ENCODE data around the gene ZNF716.
"Not testable (repeated sequence)": the region's sequence is repeated elsewhere in the genome, so short reads cannot be mapped to it uniquely, and the experiment has no call there.

The ZNF716 gene

DNA sequence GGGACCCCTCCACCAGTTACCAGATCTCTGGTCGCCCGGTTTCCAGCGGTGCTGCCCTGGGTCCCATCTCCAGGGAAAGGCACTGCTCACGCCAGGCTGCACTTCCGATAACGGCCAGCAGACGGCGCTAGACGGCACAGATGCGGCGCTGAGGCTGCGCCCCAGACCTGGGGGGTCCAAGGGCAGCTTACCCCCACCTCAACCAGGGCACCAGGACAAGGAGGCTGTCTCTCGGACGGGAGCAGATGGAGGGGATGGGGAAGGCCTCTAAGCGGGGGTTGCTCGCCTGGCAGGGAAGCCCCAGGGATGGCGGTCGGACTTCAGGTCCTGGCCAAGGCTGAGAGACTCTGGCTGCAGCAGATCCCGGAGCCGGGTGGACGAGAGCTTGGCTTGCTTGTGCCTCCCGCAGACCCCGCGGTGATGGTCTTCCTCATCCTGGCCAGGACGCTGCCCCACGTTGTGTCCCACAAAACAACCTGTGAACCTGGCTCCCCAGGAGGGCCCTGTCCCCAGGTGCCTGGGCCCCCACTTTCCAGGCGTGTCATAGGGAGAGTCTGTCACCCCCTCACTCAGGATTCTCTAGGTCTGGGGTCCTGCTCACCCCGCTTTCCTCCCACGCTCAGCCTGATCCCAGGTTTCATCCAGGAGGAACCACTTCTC is 23.9 kb upstream of the ZNF716 start:
- DNase-seq (ENCODE audit: low read depth in 2 of 2) = no peak

DNA sequence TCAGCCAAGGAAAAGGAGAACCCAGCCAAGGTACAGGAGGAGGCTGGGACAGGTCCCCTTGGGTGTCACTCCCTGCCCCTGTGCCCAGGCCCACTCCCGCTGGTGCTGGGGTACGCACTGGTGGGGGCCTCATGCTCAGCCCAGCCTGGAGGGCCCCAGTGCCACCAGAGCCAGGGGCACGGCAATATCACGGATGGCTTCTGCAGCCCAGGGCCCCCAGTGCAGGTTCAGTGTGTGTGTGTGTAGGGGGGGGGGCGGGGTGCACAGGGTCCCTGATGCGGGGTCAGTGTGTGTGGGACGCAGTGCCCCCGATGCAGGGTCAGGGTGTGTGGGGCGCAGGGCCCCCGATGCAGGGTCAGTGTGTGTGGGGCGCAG is 23.4 kb upstream of the ZNF716 start:
- no peak for DNase-seq (ENCODE audit: low read depth in 2 of 2)

DNA sequence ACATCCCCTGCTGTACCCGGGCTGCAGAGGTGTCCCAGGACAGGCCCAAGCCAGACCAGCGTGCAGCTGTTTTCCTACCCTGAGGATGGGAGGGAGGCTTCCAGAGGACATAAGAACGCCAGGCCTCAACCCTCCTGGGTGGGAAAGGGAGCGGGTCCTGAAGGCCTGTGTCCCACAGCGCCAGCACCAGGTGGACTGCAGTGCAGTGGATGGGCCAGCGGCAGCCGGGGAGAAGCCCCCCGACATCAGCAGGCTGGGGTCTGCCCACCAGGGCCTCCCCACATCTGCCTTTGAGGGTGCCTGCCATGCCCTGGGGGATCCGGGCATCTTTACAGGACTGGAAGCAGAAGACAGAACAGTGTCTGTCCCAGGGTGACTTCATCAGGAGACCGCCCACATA is 22.8 kb upstream of the ZNF716 start:
- DNase-seq (ENCODE audit: low read depth in 2 of 2) = no peak

DNA sequence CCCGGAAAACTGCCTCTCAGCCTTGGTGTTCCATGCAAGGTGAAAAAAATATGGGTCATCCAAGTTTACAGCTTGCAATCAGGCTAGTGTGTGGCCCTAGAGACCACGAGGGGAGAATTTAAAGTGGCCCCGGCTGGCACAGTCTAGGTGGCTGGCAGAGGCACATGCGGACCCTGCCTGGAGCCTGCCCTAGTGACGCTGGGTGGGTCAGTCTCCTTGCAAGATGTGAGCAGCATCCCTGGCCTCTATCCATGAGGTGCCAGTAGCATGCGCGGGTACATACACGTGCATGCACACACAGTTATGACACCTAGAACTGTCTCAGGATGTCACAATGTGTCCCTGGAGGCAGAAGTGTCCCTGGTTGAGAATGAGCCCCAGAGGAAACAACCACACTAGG is 22.4 kb upstream of the ZNF716 start:
- no peak for DNase-seq (ENCODE audit: low read depth in 2 of 2)

DNA sequence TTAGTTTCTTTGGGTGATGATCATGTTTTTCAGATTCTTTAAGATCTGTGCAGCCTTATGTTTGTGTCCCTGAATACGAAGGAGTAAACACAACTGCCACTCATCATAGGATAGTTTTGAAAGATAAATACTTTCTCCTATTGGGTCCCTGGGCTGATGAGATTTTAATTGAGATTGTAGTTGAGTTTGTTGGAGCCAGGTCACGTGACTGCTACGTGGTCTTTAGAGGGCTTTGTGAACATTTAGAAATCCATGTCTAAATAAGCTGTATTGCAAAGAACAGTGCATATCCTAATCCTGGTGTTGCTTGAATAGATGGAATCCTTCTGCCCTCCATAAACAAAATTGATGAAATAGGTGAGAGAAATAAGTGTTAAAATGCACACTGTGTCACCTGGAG is 17.4 kb upstream of the ZNF716 start:
- no peak for DNase-seq (ENCODE audit: low read depth in 2 of 2)

DNA sequence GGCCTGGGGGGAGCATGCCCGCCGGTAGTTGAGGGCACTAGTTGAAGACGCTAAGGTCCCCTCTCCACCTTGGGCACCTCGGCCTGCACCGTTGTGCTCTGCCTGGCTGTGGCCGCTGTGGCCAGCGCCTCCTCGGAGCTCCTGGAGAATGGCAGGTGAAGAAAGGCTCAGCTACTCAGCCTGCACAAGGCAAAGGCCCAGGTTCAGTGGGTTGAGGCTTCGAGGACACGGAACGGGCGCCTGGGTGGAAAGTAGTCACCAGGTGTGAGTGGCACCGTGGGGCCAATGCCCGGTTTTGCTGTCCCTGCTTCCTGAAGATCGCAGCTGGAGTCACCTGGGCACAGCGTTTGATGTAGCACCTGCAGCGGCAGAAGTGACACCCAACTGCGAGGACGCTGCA is 12.4 kb upstream of the ZNF716 start:
- DNase-seq (ENCODE audit: low read depth in 2 of 2) = no peak

DNA sequence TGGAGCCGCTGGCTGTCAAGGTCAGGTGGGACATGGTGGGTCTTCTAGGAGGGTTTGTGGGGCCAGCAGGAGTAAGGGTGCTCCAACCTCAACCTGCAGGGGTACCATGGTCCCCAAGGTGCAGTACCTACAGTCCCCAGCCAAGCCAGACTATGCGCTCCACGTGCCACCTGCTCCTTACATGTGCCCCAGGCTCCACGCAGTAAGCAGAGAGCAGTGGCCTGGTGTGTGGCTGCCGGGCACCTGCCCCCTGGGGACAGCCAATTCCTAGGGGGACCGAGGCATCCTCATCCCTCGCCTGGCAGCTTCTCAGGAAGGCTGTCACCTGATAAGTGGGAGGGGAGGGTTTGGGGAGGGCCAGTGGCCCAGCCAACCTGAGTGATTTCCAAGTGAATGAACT is 11.7 kb upstream of the ZNF716 start:
- DNase-seq (ENCODE audit: low read depth in 2 of 2) = no peak

DNA sequence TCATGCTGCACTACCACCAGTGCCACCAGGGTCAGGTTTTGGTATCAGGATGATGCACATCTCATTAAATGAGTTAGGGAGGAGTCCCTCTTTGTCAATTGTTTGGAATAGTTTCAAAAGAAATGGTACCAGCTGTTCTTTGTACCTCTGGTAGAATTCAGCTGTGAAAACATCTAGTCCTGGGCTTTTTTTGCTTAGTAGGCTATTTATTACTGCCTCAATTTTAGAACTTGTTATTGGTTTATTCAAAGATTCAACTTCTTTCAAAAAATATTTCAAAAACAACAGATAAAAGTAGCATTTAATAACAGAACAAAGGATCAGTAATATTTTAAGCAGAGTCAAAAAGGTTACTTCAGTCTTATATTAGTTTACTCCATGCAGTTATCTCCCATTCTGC is 6.4 kb upstream of the ZNF716 start:
- no peak for DNase-seq (ENCODE audit: low read depth in 2 of 2)

DNA sequence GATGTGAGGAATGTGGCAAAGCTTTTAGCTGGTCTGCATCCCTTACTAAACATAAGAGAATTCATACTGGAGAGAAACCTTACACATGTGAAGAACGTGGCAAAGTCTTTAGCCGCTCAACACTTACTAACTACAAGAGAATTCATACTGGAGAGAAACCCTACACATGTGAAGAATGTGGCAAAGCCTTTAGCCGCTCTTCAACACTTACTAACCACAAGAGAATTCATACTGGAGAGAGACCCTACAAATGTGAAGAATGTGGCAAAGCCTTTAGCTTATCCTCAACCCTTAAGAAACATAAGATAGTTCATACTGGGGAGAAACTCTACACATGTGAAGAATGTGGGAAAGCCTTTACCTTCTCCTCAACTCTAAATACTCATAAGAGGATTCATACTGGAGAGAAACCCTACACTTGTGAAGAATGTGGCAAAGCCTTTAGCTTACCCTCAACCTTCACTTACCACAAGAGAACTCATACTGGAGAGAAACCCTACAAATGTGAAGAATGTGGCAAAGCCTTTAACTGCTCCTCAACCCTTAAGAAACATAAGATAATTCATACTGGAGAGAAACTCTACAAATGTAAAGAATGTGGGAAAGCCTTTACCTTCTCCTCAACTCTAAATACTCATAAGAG is 19.3 kb downstream of the ZNF716 start:
- DNase-seq (ENCODE audit: low read depth in 2 of 2) = not testable (repeated sequence)

DNA sequence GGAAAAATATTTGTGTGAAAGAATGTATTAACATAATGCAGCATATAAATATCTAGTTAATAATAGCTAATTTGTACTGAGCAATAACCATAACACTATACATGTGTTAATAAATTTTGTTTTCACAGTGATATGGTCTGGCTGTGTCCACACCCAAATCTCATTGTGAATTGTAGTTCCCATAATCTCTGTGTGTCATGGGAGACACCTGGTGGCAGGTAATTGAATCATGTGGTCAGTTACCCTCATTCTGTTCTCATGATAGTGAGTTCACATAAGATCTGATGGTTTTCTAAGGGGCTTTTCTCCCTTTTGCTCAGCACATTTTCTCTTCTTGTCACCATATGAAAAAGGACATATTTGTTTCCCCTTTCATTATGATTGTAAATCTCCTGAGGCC is 30.3 kb downstream of the ZNF716 start:
- DNase-seq (ENCODE audit: low read depth in 2 of 2) = not testable (repeated sequence)

DNA sequence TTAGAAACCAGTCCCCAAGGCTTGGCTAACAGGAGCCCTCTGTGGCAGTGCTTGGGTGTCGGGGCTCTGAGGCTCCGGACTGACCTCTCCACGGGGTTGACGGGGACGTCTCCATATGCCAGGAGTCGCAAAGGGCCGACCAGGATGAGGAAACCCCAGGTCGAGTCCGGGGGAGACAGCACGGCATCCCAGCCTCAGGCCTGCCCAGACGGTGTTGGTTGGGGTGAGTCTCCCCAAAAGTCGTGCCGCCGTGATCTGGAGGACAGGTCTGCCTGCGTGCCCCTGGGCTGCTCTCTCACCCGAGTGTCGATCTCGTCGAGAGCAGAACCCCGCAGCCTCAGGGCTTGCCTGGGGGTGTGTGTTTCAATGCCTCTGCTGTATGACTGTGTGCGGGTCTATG is 35.0 kb downstream of the ZNF716 start:
- DNase-seq (ENCODE audit: low read depth in 2 of 2) = not testable (repeated sequence)

DNA sequence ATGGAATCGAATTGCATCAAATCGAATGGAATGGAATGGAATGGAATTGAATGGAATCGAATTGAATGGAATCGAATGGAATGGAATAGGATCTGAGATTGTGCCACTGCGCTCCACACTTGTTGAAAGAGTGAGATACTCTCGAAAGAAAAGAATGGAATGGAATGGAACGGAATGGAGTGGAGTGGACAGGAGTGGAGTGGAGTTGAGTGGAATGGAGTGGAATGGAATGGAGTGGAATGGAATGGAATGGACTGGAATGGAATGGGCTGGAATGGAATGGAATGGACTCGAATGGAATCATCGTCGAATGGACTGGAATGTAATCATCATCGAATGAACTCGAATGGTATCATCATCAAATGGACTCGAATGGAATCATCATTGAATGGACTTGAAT is 38.0 kb downstream of the ZNF716 start:
- DNase-seq (ENCODE audit: low read depth in 2 of 2) = no peak

DNA sequence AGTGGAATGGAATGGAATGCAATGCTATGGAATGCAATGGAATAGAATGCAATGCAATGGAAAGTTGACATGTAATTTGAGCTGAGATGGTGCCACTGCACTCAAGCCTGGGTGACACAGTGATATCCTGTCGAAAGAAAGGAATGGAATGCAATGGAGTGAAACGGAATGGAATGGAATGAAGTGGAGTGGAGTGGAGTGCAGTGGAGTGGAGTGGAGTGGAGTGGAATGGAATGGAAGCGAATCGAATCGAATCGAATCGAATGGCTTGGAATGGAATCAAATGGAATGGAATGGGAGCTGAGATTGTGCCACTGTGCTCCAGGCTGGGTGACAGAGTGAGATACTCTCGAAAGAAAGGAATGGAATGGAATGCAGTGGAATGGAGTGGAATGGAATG is 45.1 kb downstream of the ZNF716 start:
- not testable (repeated sequence) for DNase-seq (ENCODE audit: low read depth in 2 of 2)

DNA sequence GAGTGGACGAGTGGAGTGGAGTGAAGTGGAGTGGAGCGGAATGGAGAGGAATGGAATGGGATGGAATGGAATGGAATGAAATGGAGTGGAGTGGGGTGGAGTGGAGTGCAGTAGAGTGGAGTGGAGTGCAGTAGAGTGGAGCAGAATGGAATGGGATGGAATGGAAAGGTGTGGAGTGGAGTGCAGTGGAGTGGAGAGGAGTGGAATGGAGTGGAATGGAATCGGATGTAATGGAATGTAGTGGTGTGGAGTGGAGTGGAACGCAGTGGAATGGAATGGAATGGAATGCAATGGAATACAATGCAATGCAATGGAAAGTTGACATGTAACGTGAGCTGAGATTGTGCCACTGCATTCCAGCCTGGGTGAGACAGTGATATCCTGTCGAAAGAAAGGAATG is 46.4 kb downstream of the ZNF716 start:
- no peak for DNase-seq (ENCODE audit: low read depth in 2 of 2)

DNA sequence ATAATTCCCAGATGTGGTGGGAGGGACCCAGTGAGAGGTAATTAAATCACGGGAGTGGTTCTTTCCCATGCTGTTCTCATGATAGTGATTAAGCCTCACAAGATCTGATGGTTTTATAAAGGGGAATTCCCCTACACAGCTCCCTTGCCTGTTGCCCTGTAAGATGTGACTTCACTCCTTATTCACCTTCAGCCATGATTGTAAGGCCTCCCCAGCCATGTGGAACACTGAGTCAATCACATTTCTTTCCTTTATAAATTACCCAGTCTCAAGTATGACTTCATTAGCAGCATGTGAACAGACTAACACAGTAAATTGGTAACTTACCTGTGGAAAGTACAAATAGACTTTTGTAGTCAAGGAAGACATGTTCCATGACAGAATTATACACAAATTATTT is 55.2 kb downstream of the ZNF716 start:
- no peak for DNase-seq (ENCODE audit: low read depth in 2 of 2)

Data from stimulated activated CD4-positive, alpha-beta T cell treated with anti-CD3 and anti-CD28 coated beads, Interleukin-1b, Interleukin-23, amount 100 ng/mL, for 4 hours (primary cell).